Skeletal muscle tissue (tissue), 4 donors: ENCODE measurements around the gene EIF3CL. TPM values are rescaled to one million over a fixed set of nuclear protein-coding genes. Genes with fewer than 3 reads are reported as not detected.
A peak's percentile ranks its signal among the peaks of the same experiment; 100 is the strongest.
"Not testable (repeated sequence)": the region's sequence is repeated elsewhere in the genome, so short reads cannot be mapped to it uniquely, and the experiment has no call there.

Source experiments
- H3K27ac ChIP-seq: one replicate; pipeline ENCODE4 v1.7.0; 2013; ENCODE audit warnings: mild to moderate bottlenecking, low read depth, low read length, inconsistent platforms
- H3K27me3 ChIP-seq, 3 donors: one replicate each; pipeline ENCODE4 v1.7.0; 2013; ENCODE audit warnings: low read length in 3 of 3; ENCODE audit not compliant: control insufficient read depth in 3 of 3, insufficient read depth in 3 of 3
- H3K36me3 ChIP-seq, 3 donors: one replicate each; pipeline ENCODE4 v1.7.0; 2013; ENCODE audit warnings: low read length in 3 of 3; ENCODE audit not compliant: control insufficient read depth in 3 of 3, insufficient read depth in 3 of 3
- H3K4me1 ChIP-seq, 3 donors: one replicate each; pipeline ENCODE4 v1.7.0; 2013; ENCODE audit warnings: low read length in 3 of 3, mild to moderate bottlenecking in 3 of 3; ENCODE audit not compliant: control insufficient read depth in 3 of 3, insufficient read depth in 3 of 3
- H3K4me3 ChIP-seq, 3 donors: one replicate each; pipeline ENCODE4 v1.7.0; 2013; ENCODE audit warnings: low read length in 3 of 3
- H3K9ac ChIP-seq, 3 donors: one replicate each; pipeline ENCODE4 v1.7.0; 2013; ENCODE audit warnings: low read length in 3 of 3, mild to moderate bottlenecking in 3 of 3, moderate library complexity in 2 of 3, low read depth in 1 of 3
- H3K9me3 ChIP-seq, 3 donors: one replicate each; pipeline ENCODE4 v1.7.0; 2013; ENCODE audit warnings: low read length in 3 of 3; ENCODE audit not compliant: control insufficient read depth in 3 of 3
- total RNA-seq: library from RNA; depleted of rRNA; stranded (reverse); fragments of >200 nt; gene quantifications from one replicate; pipeline ENCODE4 v1.2.3, GENCODE V29; 2014
- donor health status: Osteomylitis.

The EIF3CL gene, protein sequence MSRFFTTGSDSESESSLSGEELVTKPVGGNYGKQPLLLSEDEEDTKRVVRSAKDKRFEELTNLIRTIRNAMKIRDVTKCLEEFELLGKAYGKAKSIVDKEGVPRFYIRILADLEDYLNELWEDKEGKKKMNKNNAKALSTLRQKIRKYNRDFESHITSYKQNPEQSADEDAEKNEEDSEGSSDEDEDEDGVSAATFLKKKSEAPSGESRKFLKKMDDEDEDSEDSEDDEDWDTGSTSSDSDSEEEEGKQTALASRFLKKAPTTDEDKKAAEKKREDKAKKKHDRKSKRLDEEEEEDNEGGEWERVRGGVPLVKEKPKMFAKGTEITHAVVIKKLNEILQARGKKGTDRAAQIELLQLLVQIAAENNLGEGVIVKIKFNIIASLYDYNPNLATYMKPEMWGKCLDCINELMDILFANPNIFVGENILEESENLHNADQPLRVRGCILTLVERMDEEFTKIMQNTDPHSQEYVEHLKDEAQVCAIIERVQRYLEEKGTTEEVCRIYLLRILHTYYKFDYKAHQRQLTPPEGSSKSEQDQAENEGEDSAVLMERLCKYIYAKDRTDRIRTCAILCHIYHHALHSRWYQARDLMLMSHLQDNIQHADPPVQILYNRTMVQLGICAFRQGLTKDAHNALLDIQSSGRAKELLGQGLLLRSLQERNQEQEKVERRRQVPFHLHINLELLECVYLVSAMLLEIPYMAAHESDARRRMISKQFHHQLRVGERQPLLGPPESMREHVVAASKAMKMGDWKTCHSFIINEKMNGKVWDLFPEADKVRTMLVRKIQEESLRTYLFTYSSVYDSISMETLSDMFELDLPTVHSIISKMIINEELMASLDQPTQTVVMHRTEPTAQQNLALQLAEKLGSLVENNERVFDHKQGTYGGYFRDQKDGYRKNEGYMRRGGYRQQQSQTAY
- total RNA-seq, result 150 TPM

- not testable (repeated sequence) for H3K27me3 ChIP-seq, H3K4me1 ChIP-seq, H3K27ac ChIP-seq, H3K9me3 ChIP-seq, H3K9ac ChIP-seq, H3K36me3 ChIP-seq
- H3K4me3 ChIP-seq, result peak within 1 kb of the TSS in 1 of 3 donors; percentile 41
Observed at GRCh38 chr16:28403220-28404072, at the start of gene EIF3CL. EIF3CL (minus strand) TSS chr16:28403841; CDS start chr16:28403618, 223 bp downstream.

GRCh38 chr16:28447081-28447480, 43.4 kb upstream of the EIF3CL start:
- not testable (repeated sequence) for H3K9ac ChIP-seq, H3K9me3 ChIP-seq, H3K4me1 ChIP-seq, H3K27ac ChIP-seq, H3K36me3 ChIP-seq, H3K27me3 ChIP-seq, H3K4me3 ChIP-seq

GRCh38 chr16:28446388-28446787, 42.7 kb upstream of the EIF3CL start:
- H3K4me3 ChIP-seq, H3K4me1 ChIP-seq, H3K9ac ChIP-seq, H3K27me3 ChIP-seq, H3K27ac ChIP-seq, H3K36me3 ChIP-seq, H3K9me3 ChIP-seq: not testable (repeated sequence)

DNA sequence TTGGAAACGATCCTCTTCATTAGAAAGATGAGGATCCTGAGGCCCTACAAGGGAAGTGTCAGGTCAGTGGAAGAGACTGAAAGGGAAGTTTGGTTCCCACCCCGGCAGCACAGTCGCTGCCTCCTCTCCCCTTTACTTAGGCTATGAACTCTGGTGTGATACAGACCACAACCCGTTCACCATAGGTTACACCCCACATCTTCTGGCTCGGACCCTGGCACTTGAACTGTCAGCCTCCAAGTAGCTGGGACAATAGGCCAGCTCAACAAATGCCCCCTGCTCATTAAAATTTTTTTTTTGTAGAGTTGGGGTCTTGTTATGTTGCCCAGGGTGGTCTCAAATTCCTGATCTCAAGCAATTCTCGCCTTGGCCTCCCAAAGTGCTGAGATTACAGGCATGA, 40.3 kb upstream of the EIF3CL start:
- not testable (repeated sequence) for H3K4me3 ChIP-seq, H3K27ac ChIP-seq, H3K27me3 ChIP-seq, H3K36me3 ChIP-seq, H3K4me1 ChIP-seq, H3K9ac ChIP-seq, H3K9me3 ChIP-seq

GRCh38 chr16:28438899-28439298, 35.3 kb upstream of the EIF3CL start:
- H3K4me3 ChIP-seq, H3K9me3 ChIP-seq, H3K27ac ChIP-seq: not testable (repeated sequence)

GRCh38 chr16:28435340-28435739, 31.7 kb upstream of the EIF3CL start:
- not testable (repeated sequence) for H3K9ac ChIP-seq, H3K9me3 ChIP-seq, H3K27me3 ChIP-seq, H3K4me3 ChIP-seq, H3K4me1 ChIP-seq, H3K27ac ChIP-seq, H3K36me3 ChIP-seq

More at GRCh38 chr16:28438899-28439298, 35.3 kb upstream of the EIF3CL start:
- not testable (repeated sequence) for H3K27me3 ChIP-seq, H3K4me1 ChIP-seq, H3K36me3 ChIP-seq, H3K9ac ChIP-seq

GRCh38 chr16:28426060-28426680, 22.5 kb upstream of the EIF3CL start:
- not testable (repeated sequence) for H3K27ac ChIP-seq, H3K36me3 ChIP-seq, H3K4me3 ChIP-seq, H3K4me1 ChIP-seq, H3K27me3 ChIP-seq, H3K9ac ChIP-seq, H3K9me3 ChIP-seq

DNA sequence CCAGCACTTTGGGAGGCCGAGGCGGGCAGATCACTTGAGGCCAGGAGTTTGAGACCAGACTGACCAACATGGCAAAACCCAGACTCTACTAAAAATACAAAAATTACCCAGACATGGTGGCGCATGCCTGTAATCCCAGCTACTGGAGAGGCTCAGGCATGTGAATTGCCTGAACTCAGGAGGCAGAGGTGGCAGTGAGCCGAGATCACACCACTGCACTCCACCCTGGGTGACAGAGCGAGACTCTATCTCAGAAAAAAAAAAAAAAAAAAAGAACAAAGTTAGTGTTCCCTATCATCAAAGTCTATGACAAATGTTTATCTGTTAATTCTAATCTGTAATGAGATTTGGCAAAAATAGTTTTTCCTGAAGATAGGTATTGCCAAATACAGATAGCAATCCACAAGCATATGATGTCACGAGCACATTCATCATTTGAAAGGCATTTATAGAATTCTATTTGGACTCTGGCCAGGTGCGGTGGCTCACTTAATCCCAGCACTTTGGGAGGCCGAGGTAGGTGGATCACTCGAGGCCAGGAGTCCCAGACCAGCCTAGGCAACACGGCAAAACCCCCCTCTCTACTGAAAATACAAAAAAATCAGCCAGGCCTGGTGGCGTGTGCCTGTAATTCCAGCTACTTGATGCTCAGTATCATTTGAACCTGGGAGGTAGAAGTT, 17.6 kb upstream of the EIF3CL start:
- not testable (repeated sequence) for H3K9me3 ChIP-seq, H3K9ac ChIP-seq, H3K4me3 ChIP-seq, H3K4me1 ChIP-seq, H3K27me3 ChIP-seq, H3K27ac ChIP-seq, H3K36me3 ChIP-seq

DNA sequence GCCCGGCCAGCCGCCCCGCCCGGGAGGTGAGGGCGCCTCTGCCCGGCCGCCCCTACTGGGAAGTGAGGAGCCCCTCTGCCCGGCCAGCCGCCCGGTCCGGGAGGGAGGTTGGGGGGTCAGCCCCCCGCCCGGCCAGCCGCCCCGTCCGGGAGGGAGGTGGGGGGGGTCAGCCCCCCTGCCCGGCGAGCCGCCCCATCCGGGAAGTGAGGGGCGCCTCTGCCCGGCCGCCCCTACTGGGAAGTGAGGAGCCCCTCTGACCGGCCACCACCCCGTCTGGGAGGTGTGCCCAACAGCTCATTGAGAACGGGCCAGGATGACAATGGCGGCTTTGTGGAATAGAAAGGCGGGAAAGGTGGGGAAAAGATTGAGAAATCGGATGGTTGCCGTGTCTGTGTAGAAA, 13.4 kb upstream of the EIF3CL start:
- not testable (repeated sequence) for H3K4me1 ChIP-seq, H3K4me3 ChIP-seq, H3K36me3 ChIP-seq, H3K27me3 ChIP-seq, H3K9me3 ChIP-seq, H3K9ac ChIP-seq, H3K27ac ChIP-seq
